ENCODE data around the gene GORASP1. TPM values are rescaled to one million over a fixed set of nuclear protein-coding genes. Genes with fewer than 3 reads are reported as not detected.

GORASP1 gene
- total RNA-seq, 4 donors from 2014 or later = 86.8 to 135 (median 96.3) TPM

GRCh38 chr3:39110041-39110639 is 2.7 kb upstream of the GORASP1 start:
- Histone ChIP-seq H3K4me3 (no peak overlapping the region), H3K4me1 (peaks cover 16 to 25% (median 22%) of the 10 kb centered on the region in 4 donors), H3K27me3 (no peaks in the 10 kb centered on the region), H3K36me3 (no peaks in the 10 kb centered on the region), H3K9me3 (no peaks in the 10 kb centered on the region), H3K27ac (no peak overlapping the region)
- intact Hi-C loops (cut with DNase I; ENCODE audit: low total_unique reads) (no loop called here), in situ Hi-C loops (cut with MboI; ENCODE audit: low pct_ligation_motif_present in 1 of 4, low pct_unique_long_range_greater_than_20kb in 1 of 4, low sequenced_read_pairs in 3 of 4) (no loop called here)
- 78% methylated on average over 2 of the region's 2 CpGs; no CpG with 5 or more reads in 1 of the 2 donors for WGBS, 2 donors (ENCODE audit: low coverage in 1 of 2)
- TF ChIP-seq, protein P1, sequence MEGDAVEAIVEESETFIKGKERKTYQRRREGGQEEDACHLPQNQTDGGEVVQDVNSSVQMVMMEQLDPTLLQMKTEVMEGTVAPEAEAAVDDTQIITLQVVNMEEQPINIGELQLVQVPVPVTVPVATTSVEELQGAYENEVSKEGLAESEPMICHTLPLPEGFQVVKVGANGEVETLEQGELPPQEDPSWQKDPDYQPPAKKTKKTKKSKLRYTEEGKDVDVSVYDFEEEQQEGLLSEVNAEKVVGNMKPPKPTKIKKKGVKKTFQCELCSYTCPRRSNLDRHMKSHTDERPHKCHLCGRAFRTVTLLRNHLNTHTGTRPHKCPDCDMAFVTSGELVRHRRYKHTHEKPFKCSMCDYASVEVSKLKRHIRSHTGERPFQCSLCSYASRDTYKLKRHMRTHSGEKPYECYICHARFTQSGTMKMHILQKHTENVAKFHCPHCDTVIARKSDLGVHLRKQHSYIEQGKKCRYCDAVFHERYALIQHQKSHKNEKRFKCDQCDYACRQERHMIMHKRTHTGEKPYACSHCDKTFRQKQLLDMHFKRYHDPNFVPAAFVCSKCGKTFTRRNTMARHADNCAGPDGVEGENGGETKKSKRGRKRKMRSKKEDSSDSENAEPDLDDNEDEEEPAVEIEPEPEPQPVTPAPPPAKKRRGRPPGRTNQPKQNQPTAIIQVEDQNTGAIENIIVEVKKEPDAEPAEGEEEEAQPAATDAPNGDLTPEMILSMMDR (IDR thresholded peaks at IDR 0.05) = no peak
- TF ChIP-seq POLR2A (IDR thresholded peaks at IDR 0.05) = no peak
- no peak for TF ChIP-seq POLR2AphosphoS5 (IDR thresholded peaks at IDR 0.05)
- TF ChIP-seq EP300 (IDR thresholded peaks at IDR 0.05; ENCODE audit: low read depth) = no peak
- DNase-seq = no peak

GRCh38 chr3:39109086-39109485 is 1.7 kb upstream of the GORASP1 start:
- H3K4me1 ChIP-seq = peaks cover 25 to 36% (median 27%) of the 10 kb centered on the region in 4 donors
- DNase-seq = no peak
- in situ Hi-C loops (cut with MboI; ENCODE audit: low pct_ligation_motif_present in 1 of 4, low pct_unique_long_range_greater_than_20kb in 1 of 4, low sequenced_read_pairs in 3 of 4) = no loop called here
- H3K27ac ChIP-seq = no peak overlapping the region
- intact Hi-C loops (cut with DNase I; ENCODE audit: low total_unique reads) = loop anchor here (5.0 to 10.0 kb wide), 2 partner anchors 78 to 276 kb away; partner anchors contain the start of gene SLC25A38
- 84% methylated on average over 5 of the region's 5 CpGs; no CpG with 5 or more reads in 1 of the 2 donors for WGBS, 2 donors (ENCODE audit: low coverage in 1 of 2)
- no peak overlapping the region for H3K4me3 ChIP-seq
- TF ChIP-seq, protein P1 (IDR thresholded peaks at IDR 0.05) = no peak
- TF ChIP-seq EP300 (IDR thresholded peaks at IDR 0.05; ENCODE audit: low read depth) (no peak), POLR2A (IDR thresholded peaks at IDR 0.05) (no peak), POLR2AphosphoS5 (IDR thresholded peaks at IDR 0.05) (no peak)
- H3K9me3 ChIP-seq = no peaks in the 10 kb centered on the region
- H3K27me3 ChIP-seq = no peaks in the 10 kb centered on the region
- no peaks in the 10 kb centered on the region for H3K36me3 ChIP-seq

DNA sequence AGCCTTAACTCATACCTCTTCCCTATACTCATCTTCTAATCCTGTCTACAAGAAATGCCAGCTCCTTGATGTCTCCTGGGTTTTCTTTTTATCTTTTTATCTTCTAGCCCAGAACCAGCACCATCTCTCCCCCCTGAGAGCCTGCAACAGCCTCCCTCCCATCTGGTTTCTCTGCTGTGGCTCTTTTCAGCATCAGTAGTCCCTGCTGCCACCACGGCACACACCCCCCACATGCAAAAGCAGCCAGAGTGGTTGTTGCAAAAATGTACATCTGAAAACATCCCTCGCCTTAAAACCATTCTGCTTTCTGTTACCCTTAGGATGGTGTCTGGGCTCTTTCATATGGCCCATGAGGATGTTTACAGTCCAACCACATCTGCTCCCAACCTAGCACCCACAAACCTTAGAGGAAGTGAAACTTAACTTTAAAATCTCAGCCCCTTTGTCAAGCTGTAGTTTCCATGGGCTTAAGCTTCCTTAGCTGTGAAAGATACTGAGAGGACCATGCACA is 828 bp upstream of the GORASP1 start:
- DNase-seq = peak; percentile 24
- 28 to 29% methylated on average over 1 to 2 of the region's 2 CpGs for WGBS, 2 donors (ENCODE audit: low coverage in 1 of 2)
- H3K4me1 ChIP-seq = peaks cover 25 to 44% (median 33%) of the 10 kb centered on the region in 4 donors

GRCh38 chr3:39106851-39107387 is 508 bp downstream of the GORASP1 start:
- in situ Hi-C loops (cut with MboI; ENCODE audit: low pct_ligation_motif_present in 1 of 4, low pct_unique_long_range_greater_than_20kb in 1 of 4, low sequenced_read_pairs in 3 of 4) = no loop called here
- Histone ChIP-seq H3K4me1 (peaks cover 25 to 45% (median 35%) of the 10 kb centered on the region in 4 donors), H3K4me3 (peak overlapping the region; percentile 73 to 95 (median 90)), H3K27me3 (no peaks in the 10 kb centered on the region), H3K27ac (peak overlapping the region; percentile 96 to 99 (median 97)), H3K36me3 (no peaks in the 10 kb centered on the region), H3K9me3 (no peaks in the 10 kb centered on the region)
- 0% methylated on average over 7 of the region's 55 CpGs; no CpG with 5 or more reads in 1 of the 2 donors for WGBS, 2 donors (ENCODE audit: low coverage in 1 of 2)
- intact Hi-C loops (cut with DNase I; ENCODE audit: low total_unique reads) = loop anchor here (5.0 to 10.0 kb wide), 2 partner anchors 80 to 278 kb away; partner anchors contain the start of gene SLC25A38
- peak; percentile 61 for DNase-seq
- TF ChIP-seq EP300 (IDR thresholded peaks at IDR 0.05; ENCODE audit: low read depth) (no peak), POLR2AphosphoS5 (IDR thresholded peaks at IDR 0.05) (peak in 1 of 3 donors; percentile 4), POLR2A (IDR thresholded peaks at IDR 0.05) (no peak)

More for the DNA sequence above, 828 bp upstream of the GORASP1 start:
- H3K36me3 ChIP-seq = no peaks in the 10 kb centered on the region
- H3K9me3 ChIP-seq = no peaks in the 10 kb centered on the region
- H3K27ac ChIP-seq = peak overlapping the region; percentile 96 to 99 (median 97)
- H3K27me3 ChIP-seq = no peaks in the 10 kb centered on the region
- TF ChIP-seq, protein P1 (IDR thresholded peaks at IDR 0.05) = no peak
- TF ChIP-seq EP300 (IDR thresholded peaks at IDR 0.05; ENCODE audit: low read depth) (no peak), POLR2A (IDR thresholded peaks at IDR 0.05) (no peak), POLR2AphosphoS5 (IDR thresholded peaks at IDR 0.05) (no peak)
- intact Hi-C loops (cut with DNase I; ENCODE audit: low total_unique reads) = loop anchor here (5.0 to 10.0 kb wide), 2 partner anchors 79 to 277 kb away; partner anchors contain the start of gene SLC25A38
- H3K4me3 ChIP-seq = peak overlapping the region; percentile 73 to 95 (median 90)
- in situ Hi-C loops (cut with MboI; ENCODE audit: low pct_ligation_motif_present in 1 of 4, low pct_unique_long_range_greater_than_20kb in 1 of 4, low sequenced_read_pairs in 3 of 4) = no loop called here
